ENCODE measurements around the gene AFF4.
"Not testable (repeated sequence)": the region's sequence is repeated elsewhere in the genome, so short reads cannot be mapped to it uniquely, and the experiment has no call there.

The AFF4 gene, protein sequence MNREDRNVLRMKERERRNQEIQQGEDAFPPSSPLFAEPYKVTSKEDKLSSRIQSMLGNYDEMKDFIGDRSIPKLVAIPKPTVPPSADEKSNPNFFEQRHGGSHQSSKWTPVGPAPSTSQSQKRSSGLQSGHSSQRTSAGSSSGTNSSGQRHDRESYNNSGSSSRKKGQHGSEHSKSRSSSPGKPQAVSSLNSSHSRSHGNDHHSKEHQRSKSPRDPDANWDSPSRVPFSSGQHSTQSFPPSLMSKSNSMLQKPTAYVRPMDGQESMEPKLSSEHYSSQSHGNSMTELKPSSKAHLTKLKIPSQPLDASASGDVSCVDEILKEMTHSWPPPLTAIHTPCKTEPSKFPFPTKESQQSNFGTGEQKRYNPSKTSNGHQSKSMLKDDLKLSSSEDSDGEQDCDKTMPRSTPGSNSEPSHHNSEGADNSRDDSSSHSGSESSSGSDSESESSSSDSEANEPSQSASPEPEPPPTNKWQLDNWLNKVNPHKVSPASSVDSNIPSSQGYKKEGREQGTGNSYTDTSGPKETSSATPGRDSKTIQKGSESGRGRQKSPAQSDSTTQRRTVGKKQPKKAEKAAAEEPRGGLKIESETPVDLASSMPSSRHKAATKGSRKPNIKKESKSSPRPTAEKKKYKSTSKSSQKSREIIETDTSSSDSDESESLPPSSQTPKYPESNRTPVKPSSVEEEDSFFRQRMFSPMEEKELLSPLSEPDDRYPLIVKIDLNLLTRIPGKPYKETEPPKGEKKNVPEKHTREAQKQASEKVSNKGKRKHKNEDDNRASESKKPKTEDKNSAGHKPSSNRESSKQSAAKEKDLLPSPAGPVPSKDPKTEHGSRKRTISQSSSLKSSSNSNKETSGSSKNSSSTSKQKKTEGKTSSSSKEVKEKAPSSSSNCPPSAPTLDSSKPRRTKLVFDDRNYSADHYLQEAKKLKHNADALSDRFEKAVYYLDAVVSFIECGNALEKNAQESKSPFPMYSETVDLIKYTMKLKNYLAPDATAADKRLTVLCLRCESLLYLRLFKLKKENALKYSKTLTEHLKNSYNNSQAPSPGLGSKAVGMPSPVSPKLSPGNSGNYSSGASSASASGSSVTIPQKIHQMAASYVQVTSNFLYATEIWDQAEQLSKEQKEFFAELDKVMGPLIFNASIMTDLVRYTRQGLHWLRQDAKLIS

GRCh38 chr5:132963171-132964104 is at the start of gene AFF4:
Gene AFF4, minus strand, starts transcription at chr5:132963634. Its CDS starts 26,445 bp downstream, at chr5:132937189.
- DNase-seq (ENCODE audit: low read depth): peak; percentile 84

GRCh38 chr5:133008455-133008854 is 45.0 kb upstream of the AFF4 start:
- not testable (repeated sequence) for DNase-seq (ENCODE audit: low read depth)

DNA sequence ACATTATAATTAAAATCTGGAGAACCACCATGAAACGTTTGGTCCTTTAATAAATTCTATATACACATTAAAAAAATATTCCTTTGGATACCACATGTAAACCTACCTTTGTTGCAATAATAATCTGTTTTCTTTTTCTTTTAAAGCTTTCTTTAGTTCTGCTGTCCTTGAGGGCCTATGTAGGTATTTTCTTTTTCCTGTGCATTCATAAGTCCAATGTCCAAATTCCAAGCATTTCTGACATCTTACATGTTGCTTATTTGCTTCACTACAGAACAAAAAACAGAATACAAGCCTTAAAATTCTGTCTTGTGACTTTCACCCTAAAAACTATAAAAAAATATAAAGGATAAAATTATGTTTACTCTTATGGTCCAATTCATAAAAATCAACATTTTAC is 43.2 kb upstream of the AFF4 start:
- no peak for DNase-seq (ENCODE audit: low read depth)

DNA sequence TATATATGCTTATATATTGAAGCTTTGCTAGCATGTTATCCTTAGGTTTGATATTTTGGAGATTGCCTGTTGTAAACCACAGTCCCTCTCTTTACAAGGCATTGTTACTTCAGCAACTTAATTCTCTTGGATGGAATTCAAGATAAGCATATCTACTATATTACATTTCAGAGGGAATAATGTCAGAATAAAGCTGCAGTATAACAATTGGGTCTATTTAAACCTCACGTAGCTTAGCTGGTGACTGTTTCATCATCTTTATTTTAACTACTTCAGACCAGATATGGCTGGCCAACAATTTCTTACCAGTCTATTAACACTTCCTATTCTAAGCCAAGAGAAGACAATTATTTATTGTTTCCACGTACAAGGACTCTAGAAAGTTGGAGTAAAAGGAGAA is 35.8 kb upstream of the AFF4 start:
- DNase-seq (ENCODE audit: low read depth): no peak

DNA sequence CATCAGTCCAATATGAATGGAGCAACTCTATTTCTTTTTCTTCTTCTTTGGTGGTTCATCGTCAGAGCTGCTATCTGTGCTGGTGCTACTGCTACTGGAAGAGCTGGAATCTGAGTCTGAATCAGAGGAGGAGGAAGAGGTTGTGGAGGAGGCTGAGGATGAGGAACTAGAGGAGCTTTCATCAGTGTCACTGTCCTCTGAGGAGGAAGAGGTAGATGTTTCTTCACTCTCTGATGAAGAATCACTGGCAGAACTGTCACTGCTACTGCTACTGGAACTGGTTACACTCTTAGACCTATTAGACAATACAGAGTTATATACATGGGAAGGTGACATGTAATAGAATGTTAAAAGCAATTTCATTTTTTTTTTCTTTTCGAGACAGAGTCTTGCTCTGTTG is 35.1 kb upstream of the AFF4 start:
- no peak for DNase-seq (ENCODE audit: low read depth)

DNA sequence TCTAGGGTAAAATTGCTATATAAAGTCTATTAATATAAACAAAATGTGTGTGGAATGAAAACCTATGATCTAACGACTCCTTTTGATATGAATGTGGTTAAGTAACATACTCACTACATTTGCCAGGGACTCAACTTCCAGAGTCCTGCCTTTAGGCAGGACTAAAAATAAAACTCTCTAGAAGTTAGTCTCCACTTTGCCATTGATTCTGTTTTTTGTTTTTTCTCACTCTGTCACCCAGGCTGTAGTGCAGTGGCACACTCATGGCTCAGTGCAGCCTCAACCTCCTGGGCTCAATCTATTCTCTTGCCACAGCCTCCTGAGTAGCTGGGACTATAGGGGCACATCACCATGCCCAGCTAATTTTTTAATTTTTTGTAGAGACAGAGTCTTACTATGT is 32.9 kb upstream of the AFF4 start:
- DNase-seq (ENCODE audit: low read depth): no peak

- DNase-seq (ENCODE audit: low read depth): no peak
Measured at GRCh38 chr5:132987531-132988408, 24.3 kb upstream of the AFF4 start.

GRCh38 chr5:132982971-132983370 is 19.5 kb upstream of the AFF4 start:
- DNase-seq (ENCODE audit: low read depth): not testable (repeated sequence)

- no peak for DNase-seq (ENCODE audit: low read depth)
Measured at GRCh38 chr5:132981288-132981687, 17.9 kb upstream of the AFF4 start.

GRCh38 chr5:132979976-132980375 is 16.5 kb upstream of the AFF4 start:
- no peak for DNase-seq (ENCODE audit: low read depth)

GRCh38 chr5:132979367-132979940 is 16.0 kb upstream of the AFF4 start:
- DNase-seq (ENCODE audit: low read depth): no peak

- no peak for DNase-seq (ENCODE audit: low read depth)
Measured at GRCh38 chr5:132976852-132977251, 13.4 kb upstream of the AFF4 start.

GRCh38 chr5:132972436-132972828 is 9.0 kb upstream of the AFF4 start:
- DNase-seq (ENCODE audit: low read depth): not testable (repeated sequence)

- DNase-seq (ENCODE audit: low read depth): no peak
Measured at GRCh38 chr5:132971483-132972435, 8.3 kb upstream of the AFF4 start.

GRCh38 chr5:132965120-132965519 is 1.7 kb upstream of the AFF4 start:
- DNase-seq (ENCODE audit: low read depth): no peak

DNA sequence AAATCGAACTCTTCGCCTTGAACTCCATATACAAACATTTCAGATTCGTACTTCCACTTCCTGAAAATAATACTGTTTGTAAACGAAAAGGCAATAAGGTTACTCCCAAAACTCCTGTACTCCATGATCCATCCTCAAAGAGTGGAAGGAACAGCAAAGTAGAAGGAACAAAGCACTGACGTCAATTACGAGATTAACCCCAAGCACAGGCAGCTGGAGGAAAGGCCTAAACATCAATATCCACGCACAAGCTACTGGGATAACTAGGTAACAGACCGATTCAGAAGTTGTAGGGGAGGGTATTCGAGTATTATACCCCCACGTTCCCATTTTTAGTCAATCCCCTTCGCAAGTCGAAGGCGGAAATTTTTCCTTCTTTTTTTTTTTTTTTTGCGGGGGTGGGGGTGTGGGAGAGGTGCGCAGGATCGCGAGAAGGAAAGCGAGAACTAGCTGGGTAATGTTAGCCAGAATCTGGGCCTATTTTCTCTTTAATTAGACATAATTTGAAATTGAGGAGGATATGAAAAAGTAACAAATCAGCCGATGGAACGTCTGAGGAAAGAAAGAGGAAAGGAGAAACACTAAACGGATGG is 909 bp downstream of the AFF4 start:
- DNase-seq (ENCODE audit: low read depth): no peak

GRCh38 chr5:132961887-132962286 is 1.5 kb downstream of the AFF4 start:
- no peak for DNase-seq (ENCODE audit: low read depth)

DNA sequence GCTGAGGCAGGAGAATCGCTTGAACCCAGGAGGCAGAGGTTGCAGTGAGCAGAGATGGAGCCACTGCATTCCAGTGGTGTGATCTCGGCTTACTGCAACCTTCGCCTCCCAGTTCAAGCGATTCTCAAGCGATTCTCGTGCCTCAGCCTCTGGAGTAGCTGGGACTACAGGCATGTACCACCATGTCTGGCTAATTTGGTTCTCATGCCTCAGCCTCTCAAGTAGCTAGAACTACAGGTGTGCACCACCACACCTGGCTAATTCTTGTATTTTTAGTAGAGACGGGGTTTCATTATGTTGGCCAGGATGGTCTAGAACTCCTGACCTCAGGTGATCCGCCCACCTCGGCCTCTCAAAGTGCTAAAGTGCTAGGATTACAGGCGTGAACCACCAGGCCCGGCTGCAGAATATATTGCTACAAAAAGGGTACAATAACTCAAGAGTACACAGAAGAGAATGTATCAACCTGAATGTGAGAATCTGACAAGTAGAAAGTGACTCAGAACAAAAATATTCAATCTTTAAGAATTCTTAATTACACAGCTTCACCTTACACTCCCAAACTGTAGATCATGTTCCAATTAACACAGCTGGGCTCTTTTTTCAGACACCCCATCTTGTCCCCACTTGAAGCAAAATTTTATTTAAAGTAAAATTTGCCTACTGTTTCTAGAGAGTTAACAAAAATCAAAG is 2.2 kb downstream of the AFF4 start:
- DNase-seq (ENCODE audit: low read depth): not testable (repeated sequence)

Data from stimulated activated CD8-positive, alpha-beta memory T cell treated with anti-CD3 and anti-CD28 coated beads, Interleukin-12 subunit alpha, Interleukin-12 subunit beta, amount 100 ng/mL, for 4 hours (primary cell).